Stimulated activated CD8-positive, alpha-beta memory T cell treated with anti-CD3 and anti-CD28 coated beads, Interleukin-7, amount 100 ng/mL, for 48 hours (primary cell): Measurements from ENCODE around the gene SETD7.

Experiments used
- DNase-seq, 2 donors: peaks; one replicate each; pipeline ENCODE4 v3.0.0-alpha.2; 2020; ENCODE audit warnings: low read depth in 1 of 2; ENCODE audit errors: extremely low read depth in 1 of 2

The SETD7 gene

DNA sequence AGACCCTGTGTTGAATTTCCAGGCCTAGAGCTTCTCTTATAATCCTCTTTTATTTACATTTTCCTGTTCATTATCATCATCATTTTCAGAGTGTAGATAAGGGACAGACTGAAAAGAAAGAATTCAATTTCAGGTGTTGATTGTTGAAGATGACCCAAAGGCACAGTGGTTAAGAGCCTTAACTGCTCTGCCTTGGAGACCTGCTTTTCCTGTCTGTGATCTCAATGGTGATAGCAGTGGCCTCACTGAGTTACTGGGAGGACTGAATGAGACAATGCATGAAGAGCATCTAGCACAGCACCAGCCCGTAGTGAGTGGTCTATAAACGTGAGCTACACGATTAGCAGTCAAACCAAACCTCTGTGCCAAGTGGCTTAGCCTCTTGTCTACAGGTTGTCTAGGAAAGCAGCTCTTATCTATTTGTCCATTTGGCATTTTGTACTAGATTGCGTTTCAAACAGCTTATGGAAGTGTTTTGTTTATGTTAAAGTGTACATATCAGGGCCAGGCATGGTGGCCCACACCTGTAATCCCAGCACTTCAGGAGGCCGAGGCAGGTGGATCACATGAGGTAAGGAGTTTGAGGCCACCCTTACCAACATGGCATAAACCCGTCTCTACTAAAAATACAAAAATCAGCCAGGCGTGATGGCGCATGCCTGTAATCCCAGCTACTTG, 41.5 kb downstream of the SETD7 start:
- no peak for DNase-seq

DNA sequence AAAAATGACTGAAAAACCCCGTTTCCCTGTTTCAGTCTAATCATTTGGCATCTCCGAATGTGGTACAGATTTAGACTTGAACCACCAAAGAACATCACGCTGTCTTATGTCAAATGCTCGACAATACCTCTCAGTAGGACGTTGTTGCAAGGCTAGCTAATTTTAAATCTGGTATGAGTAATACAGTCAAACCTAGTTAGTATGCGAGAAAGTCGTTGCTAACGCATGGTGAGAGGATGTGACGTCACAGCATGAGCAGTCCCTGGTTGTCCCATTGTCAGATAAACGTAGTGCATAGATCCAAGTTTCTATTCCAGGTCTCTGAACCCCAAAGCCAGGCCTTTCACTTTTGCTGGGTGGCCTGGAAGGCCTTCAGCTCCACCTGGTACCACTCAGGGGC, 44.7 kb downstream of the SETD7 start:
- no peak for DNase-seq

DNA sequence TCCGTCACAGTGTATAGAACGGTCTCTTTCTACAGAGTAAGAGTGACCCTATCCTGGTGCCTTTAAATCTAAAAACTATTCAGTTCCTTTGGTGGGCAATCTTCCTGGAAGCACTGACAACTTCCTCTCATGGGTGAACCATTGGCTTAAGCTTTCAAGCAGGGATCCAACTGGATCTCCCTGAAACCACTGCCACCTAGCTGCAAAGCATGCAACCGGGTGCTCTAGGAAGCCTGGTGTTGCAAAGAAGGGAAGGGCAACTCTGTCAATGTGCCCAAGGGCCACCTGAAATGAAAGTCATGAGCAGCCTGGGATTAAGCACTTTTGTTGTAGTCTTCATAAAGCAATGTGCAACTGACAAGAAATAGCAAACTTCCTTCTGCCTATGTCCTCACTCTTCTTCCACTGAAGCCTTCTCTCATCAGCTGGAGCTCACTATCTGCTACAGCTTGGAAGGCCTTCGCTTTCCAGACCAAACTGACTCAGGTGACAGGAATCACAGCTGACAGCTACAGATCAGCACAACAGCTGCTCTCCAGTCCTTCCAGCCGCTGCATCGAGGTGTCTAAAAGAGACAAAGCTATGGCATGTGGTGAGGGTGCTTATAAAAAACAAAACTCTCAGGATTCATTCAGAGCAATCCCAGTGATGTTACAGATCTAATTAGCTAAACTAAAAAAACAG, 46.1 kb downstream of the SETD7 start:
- DNase-seq: no peak

DNA sequence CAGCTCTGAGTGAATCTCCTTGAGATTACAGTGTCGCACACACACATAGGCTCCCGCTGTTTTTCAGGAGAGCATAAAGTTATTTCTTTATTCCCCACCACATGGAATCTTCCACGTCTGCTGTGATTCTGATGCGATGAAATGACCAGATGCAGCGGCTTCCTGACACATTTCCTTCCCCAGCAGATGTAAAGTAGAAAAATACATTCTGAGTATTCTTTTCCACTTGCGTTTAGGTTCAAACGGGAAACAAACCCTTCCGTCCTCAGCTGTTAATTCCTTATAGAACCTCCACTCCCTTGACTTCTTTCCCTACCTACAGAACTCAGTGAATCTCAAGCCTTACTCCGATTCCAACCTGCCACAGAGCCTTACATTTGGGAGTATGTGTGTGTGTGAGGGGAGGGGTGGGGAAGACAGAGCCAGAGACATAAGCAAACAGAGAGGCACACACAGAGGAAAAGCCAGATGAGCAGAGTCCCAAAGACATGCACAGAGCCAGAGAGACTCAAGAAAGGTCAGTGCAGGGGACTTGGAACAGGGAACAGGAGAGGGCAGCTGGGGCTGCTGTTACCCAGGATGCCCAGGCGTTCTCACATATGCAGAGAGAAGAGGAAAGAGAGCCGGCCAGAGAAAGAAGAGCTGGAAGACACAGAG, 47.3 kb downstream of the SETD7 start:
- DNase-seq: no peak

DNA sequence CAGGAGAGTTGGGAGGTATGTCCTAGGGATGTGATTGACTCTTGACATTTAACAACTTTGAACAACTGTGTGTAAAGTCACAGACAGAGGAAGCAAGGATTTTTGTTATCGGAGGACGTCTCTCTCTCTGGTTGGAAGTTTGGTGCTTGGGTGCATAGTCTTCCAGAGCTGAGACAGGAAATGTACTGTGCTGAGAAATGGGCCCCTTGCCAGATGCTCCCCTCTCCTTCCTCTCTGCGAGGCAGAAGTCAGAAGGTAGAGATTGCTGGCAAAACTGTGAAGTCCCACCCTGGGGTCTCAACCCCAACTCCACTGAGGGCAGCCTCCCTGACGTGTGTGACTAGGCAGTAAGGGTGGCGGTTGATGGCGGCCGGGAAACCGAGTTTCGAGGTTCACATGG, 49.2 kb downstream of the SETD7 start:
- DNase-seq: no peak

DNA sequence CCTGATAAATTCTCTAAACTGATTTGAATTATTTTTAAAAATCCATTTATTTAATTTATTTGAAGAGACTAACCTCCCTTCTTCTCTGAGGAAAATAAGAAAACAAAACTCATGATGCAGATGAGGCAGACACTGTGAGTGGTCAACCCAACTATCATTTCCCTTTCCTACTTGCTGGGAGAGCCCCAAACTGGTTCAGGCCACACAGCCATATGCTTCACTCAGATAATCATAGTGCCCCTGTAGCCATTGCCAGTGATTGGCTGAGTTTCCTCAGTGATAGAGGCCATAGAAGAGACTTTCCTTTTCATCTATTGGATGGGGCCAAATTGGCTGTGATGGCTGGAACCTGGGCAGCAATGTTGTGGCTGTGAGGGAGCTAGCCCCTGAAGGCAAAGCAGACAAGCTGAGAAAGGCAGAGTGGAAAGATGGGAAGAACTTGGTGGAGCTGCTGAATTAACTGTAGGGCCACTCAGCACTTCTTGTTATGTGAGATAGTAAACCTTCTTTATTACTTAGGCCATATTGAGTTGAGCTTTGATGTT, 52.3 kb downstream of the SETD7 start:
- no peak for DNase-seq

DNA sequence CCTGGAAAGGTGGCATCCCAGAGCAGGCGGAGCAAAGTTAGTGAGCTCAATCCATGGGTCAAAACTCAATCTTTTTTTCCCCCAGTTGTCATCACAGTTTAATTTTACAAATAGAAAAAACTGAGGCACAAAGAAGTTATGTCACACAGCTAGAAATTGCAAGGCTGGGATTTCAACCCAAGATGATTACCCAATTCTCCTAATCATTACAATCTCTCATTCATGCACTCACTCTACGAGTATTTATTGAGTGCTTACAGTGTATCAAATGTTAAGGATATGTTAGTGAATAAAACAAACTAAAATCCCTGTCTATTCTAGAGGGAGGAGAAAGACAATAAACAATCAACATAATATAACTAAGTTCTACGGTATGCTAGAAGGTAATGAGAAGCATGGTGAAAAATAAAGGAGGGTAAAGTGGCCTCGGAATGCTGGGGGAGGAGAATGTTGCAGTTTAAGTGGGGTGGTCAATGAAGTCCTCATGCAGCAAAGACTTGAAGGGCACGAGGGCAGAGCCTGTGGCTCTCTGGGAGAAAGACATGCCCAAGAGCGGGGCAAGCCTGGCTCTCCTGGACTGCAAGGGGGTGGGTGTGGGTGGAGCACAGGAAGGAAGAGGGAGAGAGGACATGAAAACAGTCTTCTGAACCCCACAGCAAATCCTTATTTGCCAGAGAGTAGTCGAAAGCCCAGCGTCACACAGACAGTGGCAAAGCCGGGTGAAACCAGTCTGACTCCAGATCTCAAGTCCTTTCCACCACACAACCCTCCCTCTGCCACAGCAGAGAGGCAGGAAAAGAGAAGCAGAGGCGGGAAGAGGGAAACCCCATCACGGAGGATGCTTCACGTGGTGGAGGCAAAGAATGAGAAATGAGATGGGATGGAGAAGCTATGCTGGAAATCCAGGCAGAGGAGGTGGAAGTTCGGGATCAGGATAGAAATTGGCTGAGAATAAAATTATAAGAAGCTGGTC, 53.8 kb downstream of the SETD7 start:
- DNase-seq: no peak

DNA sequence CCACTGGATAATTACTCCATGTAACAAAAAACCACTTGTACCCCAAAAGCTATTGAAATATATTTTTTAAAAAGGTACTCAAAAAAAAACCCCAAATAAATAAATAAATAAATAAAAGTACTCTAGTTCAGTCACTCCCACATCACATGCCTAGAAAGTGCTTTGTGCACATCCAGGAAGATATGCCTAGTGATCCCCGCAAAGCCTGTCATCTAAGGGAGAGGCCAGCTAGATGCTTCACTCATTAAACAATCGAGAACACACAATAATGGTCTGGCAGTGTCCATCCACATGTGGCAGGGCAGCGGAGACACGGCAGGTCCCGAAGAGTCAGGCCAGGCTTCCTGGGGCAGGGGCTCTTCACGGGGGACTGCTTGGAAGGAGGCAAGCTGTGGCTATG, 54.5 kb downstream of the SETD7 start:
- no peak for DNase-seq

DNA sequence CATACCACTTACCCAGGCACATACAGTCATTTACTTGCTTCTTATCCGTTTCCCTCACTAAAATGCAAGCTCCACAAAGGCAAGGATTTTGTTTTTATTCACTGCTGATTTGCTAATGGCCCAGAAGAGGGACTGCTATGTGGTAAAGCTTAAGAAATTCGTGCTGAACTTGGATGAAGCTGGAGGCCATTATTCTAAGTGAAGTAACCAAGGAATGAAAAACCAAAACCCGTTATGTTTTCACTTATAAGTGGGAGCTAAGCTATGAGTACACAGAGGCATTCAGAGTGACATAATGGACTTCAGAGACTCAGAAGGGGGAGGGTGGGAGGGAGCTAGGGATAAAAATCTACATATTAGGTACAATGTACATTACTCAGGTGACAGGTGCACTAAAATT, 54.9 kb downstream of the SETD7 start:
- no peak for DNase-seq

DNA sequence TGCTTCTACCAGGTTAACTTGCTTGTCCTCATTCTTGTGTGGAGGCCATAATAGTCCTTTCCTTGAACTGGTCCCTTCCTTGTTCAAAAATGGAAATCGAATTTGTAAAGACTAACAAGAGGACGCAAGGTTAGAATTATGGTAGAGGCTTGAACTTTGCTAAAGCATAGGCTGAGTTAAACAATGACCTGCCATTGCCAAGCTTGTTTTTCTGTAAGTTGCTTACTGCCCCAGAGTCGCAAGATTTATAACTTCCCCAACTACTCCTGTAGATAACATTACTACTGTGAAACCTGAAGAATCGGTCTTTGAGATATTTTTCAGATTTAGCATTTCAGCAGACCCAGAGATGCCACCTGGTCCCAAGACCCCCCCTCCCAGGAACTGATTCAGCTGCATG, 56.8 kb downstream of the SETD7 start:
- DNase-seq: no peak

DNA sequence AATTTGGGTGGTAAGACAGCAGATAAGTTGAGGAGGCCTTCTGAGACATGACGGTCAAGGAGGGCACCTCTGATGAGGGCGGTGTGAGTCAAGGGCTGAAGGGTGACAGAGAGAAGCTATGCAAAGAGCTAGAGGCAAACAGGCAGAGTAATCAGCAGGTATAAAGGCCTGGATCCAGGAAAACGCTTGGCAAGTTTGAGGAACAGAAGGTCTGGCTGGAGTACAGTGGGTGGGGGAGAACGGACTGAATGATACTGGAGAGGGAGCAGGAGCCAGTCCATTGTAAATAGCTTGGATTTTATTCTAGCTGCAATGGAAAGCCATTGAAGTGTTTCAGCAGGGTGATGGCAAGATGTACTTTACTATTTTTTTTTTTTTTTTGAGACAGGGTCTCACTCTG, 62.8 kb downstream of the SETD7 start:
- no peak for DNase-seq

DNA sequence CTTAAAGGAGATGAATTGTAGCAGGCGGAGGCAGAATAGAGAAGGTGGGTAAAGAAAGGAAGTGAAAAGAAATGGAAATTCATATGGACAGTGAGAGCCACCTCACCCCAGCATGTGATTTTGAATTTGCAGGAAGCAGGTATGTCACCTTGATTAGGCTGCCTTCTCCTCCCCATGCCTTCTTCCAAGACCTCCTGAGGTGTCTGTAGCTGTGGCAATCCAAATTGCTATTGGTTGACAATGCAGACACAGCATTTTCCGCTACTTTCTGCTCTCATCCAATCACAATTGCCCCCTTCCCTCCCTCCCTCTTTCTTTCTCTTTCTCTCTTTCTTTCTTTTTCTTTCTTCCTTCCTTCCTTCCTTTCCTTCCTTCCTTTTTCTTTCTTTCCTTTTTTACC, 63.6 kb downstream of the SETD7 start:
- no peak for DNase-seq

DNA sequence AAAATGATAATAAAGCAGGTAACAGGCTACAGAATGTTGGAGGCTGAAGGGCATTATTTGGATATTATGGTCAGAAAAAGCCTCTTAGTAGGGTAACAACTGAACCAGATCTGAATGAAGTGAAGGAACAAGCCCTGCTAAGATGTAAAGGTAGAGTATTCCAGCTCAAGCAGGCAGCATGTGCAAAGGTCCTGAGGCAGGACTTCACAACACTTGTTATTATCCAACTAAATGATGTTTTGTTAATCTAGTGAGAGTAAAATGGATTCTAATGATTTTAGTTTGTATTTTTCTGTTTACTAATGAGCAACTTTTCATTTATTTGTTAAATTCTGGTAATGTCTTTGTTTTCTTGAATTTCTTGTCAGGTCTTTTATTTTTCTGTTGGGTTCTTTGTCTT, 66.4 kb downstream of the SETD7 start:
- DNase-seq: no peak

DNA sequence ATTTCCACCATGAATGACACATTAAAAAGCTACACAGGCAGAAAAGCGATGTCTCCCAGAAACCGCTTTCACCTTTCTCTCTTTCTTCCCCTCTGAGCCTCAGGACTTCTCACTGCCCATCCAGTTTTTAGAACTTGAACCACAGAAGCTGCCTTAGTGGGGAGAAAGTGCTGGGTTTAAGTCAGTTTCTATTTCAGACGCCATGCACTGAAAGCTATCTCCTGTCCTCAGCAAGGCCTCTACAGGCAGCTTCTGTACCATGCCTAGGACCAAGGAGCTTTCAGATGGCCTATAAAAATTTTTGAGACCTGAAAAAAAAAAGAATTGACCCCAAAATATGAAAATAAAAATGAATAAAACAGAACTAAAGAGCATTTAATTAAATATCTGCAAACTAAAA, 67.6 kb downstream of the SETD7 start:
- DNase-seq: no peak

DNA sequence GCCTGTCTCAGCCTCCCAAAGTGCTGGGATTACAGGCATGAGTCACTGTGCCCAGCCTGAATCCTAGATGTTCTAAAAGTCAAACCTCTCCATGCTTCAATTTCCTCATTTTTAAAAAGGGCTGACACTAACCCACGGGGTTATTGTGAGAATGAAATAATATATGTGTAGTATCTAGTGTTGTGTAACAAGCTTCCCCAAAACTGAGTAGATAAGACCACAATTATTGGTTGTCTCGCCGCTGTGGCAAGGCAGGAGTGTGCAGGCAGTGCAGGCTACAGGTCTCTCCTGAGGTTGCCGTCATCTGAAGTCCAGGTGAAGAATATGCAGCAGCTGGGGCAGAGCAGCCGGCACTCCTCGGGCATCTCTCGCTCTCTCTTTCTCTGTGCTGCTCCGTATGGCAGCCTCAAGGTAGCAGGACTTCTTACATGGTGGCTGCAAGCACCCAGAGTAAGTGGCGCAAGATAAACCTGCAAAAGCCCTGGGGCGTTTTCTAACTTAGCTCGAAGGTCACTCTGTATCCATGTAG, 71.2 kb downstream of the SETD7 start:
- no peak for DNase-seq

DNA sequence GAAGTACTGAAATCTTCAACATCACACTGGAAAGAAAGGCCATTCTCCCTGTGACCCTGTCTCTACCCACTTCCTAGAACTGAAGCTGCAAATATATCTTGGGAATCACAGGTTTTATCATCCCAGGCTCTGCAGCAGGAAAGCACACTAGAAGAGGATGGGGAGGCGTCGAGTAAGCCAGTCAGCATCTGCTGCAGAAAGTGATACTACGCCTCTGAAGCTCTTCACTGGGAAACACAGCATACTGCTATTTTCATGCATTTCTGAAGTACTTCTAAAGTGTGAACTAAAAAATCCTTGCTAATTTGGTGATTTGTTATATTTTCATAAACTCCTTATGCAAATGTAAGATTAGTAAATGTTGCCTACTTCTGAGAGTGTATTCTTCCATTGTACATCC, 73.0 kb downstream of the SETD7 start:
- DNase-seq: no peak

DNA sequence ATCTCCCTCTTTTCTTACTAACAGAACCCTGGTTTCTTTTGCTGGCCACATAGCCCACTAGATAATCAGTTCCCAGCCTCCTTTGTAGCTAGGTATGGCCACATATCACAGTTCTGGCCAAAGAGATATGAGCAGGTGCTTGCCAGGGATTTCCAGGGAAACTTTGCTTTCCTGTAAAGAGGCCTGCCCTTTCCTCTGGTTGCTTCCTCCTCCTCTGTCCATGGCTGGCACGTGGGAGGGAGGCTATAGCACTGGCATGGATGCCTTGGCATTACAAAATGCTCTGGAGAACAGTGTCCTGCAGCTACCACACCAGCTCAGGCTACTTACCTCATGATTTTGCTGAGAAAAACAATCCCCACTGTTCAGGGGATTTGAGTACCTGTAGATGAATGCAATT, 74.6 kb downstream of the SETD7 start:
- no peak for DNase-seq

DNA sequence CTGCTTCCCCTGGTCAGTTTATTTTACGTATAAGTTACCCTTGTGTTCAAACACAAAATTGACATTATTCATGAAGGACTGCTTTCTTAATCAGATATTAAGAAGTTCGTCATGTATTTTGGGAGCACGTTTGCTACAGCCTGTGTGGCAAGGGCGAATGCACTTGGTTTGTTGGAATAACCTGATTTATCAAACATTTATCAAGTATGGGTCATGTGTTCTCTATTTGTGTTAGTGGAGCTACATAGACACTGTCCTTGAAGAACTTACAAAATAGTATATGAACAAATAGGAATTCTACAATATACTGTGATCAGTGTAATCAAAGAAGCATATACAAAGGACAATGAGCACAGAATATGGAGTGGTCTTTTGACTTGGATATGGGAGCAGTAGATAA, 79.7 kb downstream of the SETD7 start:
- DNase-seq: no peak

DNA sequence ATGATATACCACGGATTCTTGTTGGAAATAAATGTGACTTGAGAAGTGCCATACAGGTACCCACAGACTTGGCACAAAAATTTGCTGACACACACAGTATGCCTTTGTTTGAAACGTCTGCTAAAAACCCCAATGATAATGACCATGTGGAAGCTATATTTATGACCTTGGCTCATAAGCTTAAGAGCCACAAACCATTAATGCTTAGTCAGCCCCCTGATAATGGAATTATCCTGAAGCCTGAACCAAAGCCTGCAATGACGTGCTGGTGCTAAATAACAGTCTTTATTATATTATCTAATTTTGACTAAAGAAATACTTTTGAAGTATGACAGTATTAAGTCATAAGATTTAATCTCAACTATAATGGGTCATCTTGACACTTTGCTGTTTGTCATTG, 83.2 kb downstream of the SETD7 start:
- DNase-seq: no peak

DNA sequence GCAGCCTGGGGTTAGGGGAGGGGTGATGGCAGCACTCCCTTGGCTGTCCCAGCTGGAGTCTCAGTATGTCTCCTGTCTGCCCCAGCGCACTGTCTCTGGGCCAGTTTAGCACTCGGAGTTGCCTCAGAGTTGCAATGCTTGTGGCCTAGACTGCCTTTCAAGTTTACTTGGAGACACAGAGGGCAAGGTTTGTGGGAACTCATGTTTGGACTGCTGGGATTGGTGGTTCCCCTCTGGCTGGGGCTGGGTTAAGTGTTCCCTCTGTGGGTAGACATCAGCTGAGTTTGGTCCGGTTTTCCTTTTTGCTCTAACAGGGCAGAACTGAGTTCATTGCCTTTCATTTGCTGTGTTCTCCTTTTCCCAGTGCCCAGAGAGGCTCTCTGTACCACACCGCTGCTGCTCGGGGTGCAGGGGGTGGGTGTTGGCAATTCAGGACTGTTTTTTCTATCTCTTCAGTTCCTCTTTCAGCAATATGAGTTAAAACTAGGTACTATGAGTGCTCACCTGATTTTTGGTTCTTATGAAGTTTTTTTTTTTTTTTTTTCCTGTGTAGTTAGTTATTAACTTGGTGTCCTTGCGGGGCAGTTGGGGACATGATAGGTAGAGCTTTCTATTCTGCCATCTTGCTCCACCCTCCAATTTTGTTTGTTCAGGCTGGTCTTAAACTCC, 84.9 kb downstream of the SETD7 start:
- DNase-seq: no peak
